SK-N-SH (cell line): ENCODE results near the gene TOX2.

Experiments
- CTCF ChIP-seq: fragments of 200-600 bp; sonication (generic); IDR thresholded peaks from 2 replicates; pipeline ENCODE4 v1.6.1; 2017; ENCODE audit warnings: antibody characterized with exemption, mild to moderate bottlenecking, moderate library complexity
- FOSL2 ChIP-seq: IDR thresholded peaks from 2 replicates; pipeline ENCODE4 v1.4.0; 2012; ENCODE audit warnings: low read depth, mild to moderate bottlenecking, moderate library complexity, borderline replicate concordance
- GATA2 ChIP-seq: sonication (generic); formaldehyde crosslinking; IDR thresholded peaks from 2 replicates; pipeline ENCODE4 v1.5.0; 2020; ENCODE audit warnings: mild to moderate bottlenecking, missing genetic modification reagents
- MAX ChIP-seq: IDR thresholded peaks from 2 replicates; pipeline ENCODE4 v1.4.0; 2012; ENCODE audit warnings: low read depth
- NFIC ChIP-seq: IDR thresholded peaks from 2 replicates; pipeline ENCODE4 v1.4.0; 2012; ENCODE audit warnings: borderline replicate concordance
- NRF1 ChIP-seq: IDR thresholded peaks from 2 replicates; pipeline ENCODE4 v1.6.1; 2012; ENCODE audit warnings: low read depth, mild to moderate bottlenecking, low read length
- TAF1 ChIP-seq: IDR thresholded peaks from 2 replicates; pipeline ENCODE4 v1.6.1; 2012; ENCODE audit warnings: low read depth, mild to moderate bottlenecking, low read length, moderate library complexity, borderline replicate concordance

GRCh38 chr20:44087857-44088120, 173.1 kb downstream of the TOX2 start:
- TF ChIP-seq TAF1 (no peak), CTCF (no peak), NRF1 (no peak), GATA2 (no peak), FOSL2 (no peak), MAX (no peak), NFIC (no peak)
